Stimulated activated CD4-positive, alpha-beta T cell treated with anti-CD3 and anti-CD28 coated beads, Interleukin-2, amount 100 ng/mL, for 48 hours (primary cell): ENCODE data around the gene CACNA1E.
"Not testable (repeated sequence)": the region's sequence is repeated elsewhere in the genome, so short reads cannot be mapped to it uniquely, and the experiment has no call there.

ENCODE experiments used
- DNase-seq, 2 donors: peaks; one replicate each; pipeline ENCODE4 v3.0.0-alpha.2; 2020

Gene CACNA1E

DNA sequence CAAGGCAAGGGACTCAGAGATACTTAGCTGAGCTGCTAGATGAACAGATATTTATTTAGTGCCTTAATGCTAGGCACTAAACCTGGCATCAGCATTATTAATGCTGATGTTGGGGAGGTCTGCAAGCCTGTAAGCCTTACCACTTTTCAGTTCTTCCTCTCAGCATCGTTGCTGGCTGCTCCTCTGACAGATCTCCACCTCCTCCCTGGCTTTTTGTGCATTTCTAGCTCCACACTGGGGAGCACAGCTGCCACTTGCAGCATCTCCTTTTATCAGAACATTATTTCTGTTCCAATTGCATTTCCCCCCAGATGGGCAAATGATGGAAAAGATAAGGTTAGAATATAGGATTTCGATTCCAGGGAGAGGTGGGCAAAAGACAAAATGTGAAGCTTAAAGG, 34.8 kb downstream of the CACNA1E start:
- DNase-seq = no peak

DNA sequence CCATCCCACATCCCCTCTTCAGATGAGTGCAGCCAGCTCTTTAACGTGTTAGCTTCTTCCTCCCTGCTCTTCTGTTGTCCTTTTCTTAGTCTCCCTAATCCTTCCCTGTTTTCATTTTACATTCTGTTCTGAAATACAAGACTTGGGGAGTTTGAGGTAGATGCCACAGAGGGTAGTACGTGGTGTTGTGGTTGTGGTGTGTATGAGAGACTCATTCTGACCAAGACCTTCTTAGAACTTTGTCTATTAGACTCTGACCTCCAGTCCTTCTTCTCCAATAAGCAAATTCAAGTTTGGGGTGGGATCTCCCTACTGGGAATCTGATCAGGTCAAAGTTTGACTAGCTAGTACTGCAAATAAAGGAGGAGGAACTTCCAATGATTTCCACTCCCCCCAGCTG, 39.5 kb downstream of the CACNA1E start:
- DNase-seq = no peak

DNA sequence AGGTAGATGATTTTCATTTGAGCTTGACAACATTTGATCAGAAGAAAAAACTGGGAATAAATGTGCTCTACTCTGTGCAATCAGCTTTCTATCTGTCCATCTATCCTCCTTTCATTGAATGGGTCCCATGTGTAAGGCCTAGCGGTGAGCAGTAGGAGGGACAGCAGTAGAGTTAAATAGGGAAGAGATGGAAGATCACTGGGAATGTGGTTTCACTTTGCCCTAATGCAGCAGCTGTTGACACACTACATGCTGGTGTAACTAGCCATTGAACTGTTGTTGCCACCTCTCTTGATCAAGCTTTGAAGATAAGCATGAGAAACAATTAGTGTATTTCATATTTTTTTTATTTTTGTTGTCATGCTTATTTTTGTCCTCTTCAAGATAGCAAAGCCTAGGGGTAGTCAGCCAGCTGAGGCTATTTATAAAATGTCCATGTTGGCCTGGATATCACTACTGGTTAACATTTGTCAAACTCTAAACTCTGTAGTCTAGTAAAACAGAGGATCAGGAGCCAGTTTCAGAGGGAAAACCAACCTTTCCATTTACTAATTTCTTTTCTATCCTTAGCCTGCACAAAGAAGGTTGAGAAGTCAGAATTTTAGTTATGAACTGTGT, 41.9 kb downstream of the CACNA1E start:
- no peak for DNase-seq

DNA sequence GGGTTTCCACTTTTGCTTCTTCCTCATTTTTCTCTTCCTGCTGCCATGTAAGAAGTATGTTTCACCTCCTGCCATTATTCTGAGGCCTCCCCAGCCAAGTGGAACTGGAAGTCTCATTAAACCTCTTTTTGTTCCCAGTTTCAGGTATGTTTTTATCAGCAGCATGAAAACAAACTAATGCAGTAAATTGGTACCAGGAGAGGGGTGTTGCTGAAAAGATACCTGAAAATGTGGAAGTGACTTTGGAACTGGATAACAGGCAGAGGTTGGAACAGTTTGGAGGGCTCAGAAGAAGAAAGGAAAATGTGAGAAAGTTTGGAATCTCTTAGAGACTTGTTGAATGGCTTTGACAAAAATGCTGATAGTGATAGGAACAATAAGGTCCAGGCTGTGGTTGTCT, 44.9 kb downstream of the CACNA1E start:
- not testable (repeated sequence) for DNase-seq

DNA sequence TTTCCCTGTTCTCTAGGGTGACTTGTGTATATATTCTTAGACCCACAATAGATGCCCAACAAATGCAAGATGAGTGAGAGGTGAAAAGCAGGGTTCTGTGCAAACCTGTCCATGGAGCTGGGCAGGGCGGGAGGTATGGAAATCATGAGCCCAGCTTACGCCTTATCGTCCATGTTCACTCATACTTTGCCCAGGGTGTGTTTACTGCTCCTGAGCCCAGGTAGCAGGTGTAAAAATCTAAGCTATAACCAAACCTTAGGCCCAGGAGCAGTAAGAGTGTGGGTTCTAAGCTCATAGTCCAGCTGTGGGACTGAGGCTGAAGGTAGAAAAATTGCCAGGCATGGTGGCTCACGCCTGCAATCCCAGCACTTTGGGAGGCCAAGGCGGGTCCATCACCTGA, 48.1 kb downstream of the CACNA1E start:
- no peak for DNase-seq

DNA sequence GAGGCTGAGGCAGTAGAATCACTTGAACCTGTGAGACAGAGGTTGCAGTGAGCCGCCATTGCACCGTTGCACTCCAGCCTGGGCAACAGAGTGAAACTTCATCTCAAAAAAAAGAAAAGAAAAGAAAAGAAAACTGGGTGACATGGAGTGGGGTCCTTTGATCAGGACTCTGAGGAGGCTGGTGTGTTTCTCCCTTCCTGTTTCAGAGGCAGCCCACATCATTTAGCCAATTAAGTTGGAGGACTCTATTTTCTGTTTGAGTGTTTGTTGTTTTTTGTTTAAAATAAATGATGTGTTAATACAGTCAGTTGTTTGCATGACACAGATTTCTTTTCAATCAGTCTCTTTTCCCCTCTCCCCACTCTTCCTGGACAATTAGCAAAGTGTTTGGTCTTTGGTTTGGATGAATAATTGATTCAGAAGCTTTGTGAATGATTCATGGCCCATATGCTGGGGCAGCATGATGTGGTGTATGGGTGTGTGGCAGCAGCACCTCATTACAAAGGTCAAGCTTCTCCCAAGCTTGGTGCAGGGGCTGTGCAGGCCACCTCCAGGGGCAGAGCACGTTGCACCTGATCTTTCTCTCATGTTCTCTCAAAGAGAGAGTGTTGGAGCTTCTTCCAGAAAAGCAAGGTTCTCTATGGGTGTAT, 48.8 kb downstream of the CACNA1E start:
- no peak for DNase-seq

DNA sequence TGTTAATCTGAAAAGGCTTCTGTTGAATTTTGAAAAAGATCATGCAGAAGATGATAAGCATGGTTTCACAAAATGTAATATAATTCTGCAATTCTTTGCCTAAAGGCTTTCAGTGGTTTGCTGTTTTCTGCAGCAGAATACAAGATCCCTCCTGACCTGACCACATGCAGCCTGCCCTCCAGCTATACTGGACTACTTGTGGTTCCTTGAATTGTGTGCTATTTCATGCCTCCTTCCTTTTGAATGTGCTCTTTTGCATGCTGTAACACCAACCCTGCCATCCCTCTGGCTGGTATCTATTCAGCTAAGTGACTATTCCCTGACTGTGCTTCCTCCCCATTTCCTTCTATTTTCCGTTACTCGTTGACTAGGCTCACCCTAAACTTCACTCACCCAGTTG, 55.5 kb downstream of the CACNA1E start:
- DNase-seq = no peak

DNA sequence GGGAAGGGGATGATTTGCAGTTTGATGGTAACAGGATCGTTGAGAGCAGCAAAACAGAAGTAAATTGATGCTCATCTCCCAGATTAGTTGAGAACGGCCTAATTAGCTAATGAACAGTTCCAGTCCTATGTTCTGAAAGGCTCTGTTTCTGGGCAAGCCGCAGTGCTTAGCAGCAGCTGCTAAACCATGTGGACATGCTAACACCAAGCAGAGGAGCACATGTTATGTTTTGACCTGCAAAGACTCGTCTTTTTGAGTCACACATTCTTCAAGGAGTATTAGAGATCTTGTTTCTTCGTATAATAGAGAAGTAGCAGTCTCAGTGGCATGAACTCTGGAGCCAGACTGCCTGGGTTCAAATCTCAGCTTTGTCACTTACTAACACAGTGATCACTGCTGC, 58.1 kb downstream of the CACNA1E start:
- DNase-seq = no peak

DNA sequence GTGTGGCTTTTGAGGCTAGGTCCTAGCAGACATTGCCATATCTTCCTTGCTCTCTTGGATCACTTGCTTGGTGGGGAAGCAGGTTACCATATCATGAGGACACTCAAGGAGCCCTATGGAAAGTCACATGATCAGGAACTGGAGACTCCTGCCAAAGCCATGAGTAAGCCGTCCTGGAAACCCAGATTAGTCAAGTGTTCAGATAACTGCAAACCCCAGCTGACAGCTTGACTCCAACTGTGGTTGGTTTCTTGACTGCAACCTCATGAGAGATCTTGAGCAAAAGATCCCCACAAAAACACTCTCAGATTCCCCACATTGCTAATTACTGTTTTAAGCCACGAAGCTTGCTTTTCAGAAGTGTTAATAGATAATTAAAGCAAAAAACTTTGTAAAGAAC, 58.6 kb downstream of the CACNA1E start:
- no peak for DNase-seq

DNA sequence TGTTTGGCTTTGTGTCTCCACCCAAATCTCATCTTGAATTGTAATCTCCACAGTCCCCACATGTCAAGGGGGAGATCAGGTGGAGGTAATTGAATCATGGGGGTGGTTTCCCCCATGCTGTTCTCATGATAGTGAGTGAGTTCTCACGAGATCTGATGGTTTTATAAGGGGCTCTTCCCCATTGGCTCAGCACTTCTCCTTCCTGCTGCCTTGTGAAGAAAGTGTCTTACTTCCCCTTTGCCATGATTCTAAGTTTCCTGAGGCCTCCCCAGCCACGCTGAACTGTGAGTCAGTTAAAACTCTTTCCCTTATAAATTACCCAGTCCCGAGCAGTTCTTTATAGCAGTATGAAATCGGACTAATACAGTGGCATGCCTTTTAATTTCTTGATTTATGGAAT, 59.1 kb downstream of the CACNA1E start:
- DNase-seq = not testable (repeated sequence)

DNA sequence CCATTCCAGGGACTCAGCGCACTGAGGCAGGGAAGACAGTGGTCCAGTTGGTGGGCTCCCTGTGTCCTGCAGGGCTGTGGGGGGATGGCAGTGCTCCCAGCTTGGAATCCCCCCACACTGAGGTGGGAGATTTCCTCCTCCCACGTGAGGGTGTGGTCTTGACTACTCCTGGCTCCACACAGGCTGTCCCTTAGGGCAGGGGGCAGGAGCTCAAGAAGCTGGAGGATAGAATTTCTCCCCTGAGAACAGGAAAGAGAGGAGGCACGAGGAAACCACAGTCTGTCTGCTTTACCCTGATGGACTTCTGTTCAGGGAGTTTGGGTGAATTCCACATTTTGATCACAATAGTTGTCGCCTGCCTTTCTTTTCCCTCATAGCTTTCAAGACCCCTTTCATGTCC, 62.1 kb downstream of the CACNA1E start:
- no peak for DNase-seq

DNA sequence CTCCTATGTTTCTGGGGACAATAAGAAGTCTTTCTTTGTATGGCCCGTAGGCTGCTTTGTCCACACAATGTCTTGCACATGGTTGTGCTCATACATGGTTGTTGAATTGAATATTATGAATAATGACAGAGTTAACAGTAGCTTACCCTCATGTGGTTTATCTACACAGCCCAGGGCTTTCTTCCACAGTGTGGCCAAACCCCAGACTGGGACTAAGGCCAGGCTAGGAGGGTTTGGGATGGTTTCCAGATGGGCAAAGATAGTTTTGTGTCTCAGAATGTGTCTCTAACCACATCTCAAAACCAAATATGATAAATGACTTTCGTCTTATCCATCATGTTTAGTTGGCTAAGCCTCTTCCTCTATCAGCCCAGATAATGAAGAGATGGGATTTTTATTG, 65.2 kb downstream of the CACNA1E start:
- DNase-seq = no peak

DNA sequence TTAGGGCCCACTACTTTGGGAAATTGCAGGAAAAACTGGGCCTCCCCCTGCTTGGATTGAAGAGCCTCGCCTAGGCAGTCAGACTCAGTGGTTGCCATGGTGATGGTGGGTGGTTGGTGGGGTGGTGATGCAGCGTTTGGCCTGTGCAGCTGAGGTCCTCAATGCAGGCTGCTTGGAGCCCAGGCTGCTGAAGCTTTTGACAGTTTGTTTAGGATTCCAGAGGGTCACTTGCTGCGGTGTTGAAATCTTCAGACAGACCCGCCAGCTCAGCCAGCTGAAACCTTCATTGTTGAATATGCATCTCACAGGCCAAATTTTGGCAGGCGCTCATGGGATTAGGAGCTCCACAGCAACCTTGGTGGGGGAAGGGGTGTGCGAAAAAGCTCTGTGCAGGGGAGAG, 67.9 kb downstream of the CACNA1E start:
- DNase-seq = no peak

DNA sequence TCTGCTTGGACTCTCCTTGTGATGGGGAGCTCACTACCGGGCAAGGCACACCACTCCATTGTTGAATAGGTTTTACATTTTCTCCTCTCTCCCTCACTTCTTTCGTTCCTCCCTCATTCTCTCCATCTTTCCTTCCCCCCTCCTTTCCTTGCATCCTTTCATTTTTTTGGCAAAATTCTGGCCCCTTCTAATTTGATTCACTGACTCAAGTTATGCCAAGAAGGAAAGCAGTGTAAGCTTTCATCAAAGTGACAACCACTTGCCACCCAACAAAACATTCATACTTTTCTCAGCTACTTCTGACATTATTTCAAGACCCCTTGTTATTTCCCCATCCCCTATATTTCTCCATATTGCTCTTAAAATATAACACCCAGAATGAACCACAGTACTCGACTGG, 68.4 kb downstream of the CACNA1E start:
- no peak for DNase-seq

DNA sequence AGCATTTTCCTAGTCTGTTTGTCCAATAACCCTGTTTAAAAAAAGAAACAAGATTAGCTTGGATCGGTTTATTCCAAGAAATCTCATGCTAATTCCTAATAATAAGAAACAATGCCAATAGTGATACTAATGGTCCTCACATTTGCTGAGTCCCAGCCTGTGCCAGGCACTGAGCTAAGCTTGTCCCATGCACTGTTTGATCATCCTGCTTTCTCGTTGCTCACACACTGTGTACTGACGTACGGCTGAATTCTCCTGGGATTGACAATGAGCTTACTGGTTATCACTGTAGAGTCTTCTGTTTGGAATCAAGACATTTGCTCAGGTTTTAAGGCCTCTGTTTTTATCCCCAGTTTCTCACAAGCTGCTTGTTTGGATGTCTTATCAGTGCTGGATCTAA, 71.1 kb downstream of the CACNA1E start:
- no peak for DNase-seq

DNA sequence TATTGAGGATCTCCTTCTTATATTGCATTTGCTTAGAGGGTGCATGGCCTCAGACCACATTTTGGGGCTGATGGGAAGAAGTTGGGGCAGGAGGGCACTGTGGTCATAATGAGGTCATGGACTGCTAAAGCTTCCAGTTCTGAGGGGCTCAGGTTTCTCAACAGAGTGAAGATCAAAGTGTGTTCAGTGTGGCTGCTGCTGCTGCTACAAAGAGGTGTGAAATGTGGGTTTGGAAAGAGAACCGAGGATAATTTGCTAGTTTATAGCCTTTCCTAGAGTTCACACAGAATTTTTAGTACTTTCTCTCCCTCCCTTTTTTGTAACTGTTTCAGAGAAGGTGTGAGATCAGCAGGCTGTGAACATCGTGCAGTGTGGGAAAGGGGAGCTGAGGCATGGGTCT, 73.3 kb downstream of the CACNA1E start:
- no peak for DNase-seq

DNA sequence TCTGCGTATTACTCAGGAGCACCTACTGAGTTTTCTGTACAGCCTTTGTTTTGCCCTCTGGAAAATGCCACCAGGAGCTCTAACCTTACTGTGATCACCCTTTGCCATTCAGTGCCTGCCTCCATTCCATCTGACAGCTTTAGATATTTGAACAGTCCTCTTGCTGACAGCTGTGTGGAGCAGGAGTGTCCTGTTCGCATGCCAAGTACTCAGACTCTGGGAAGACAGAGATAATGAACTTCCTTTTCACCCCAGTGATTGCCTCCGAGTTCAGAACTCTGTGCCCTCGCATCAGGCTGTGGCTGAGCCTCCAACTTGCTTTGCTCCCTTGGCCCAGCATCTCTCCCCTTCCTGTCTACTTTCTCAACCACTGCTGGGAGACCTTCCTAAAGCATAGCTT, 74.0 kb downstream of the CACNA1E start:
- DNase-seq = no peak

DNA sequence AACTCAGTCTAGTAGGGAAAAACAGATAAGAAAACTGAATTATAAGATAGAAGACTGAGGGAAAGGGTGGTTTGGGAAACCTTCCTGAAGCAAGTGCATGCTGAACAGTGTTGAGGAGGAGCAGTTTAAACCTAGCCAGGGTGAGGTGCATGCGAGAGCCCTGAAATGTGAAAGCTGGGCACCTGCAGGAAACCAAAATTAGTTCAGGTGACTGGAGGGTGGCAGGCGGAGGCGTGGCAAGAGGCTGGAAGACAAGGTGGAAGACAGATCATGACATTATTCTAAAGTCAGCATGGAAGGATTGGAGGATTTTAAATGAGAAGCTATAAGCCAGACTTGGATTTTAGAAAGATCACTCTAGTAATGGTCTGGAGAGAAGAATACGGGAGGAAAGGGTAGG, 75.1 kb downstream of the CACNA1E start:
- no peak for DNase-seq

DNA sequence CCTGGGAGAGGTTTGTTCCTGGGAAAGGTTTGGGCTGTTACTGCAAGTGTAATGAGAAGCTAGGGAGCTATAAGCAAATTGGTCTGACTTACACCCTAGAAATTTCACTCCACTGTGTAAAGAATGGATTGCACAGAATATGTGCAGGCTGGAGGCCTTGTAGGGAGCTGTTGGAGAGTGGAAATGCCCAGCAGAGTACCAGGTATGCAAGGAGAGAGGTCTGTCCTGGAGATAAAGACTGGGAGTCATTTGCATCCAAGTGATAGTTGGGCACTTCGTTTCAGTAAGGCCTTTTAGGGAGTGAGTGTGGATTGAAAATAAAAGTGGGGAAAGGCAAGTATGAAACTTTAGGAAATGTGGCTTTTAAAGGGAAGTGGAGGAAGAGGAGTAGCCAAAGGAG, 75.8 kb downstream of the CACNA1E start:
- no peak for DNase-seq

DNA sequence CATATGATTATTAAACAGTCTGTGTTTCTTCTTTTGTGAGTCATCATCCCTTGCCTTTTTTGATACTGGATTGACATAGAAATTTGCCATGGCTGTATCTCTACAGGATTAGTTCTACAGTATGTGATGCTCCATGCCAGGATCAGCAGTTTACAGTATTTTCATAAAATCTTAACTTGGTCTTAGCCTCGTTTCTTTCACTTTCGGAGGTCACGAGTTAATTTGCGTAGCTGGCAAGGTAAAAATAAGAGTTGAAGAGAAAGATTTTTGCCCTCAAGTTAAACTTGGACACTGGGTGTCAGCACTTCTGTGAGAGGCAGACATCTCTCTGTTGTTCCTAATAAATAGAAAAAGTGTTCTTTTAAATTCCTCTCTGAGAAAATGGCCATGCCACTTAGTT, 79.1 kb downstream of the CACNA1E start:
- DNase-seq = no peak

DNA sequence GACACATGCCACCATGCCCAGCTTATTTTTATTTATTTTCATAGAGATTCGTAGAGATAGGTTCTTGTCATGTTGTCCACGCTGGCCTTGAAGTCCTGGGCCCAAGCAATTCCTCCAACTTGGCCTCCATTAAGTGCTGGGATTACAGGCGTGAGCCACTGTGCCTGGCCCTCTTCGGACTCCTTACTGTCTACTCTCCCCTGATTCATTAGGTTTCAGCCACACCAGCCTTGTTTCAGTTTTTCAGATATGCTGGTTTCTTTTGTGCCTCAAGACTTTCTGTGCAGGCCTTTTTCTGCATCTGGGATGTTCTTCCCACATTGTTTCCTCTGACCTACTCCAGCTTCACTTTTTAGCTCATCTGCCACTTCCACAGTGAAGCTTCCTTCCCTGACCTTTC, 85.4 kb downstream of the CACNA1E start:
- no peak for DNase-seq

DNA sequence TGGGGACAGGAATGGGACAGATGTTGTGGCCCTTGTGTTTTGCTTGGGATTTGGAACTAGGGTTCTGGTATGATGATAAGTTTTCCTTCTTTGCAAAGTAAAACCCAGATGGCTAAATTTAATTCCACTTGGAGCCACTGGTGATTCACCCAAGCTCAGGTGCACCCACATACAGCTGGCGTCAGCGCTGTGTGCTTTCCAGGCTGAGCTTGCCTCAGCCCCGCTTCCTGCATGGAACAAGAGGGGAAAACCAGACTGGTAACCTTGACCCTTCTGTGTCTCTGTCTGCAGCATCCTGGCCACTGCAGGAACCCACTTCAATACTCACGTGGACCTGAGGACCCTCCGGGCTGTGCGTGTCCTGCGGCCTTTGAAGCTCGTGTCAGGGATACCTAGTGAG, 94.2 kb downstream of the CACNA1E start:
- no peak for DNase-seq

DNA sequence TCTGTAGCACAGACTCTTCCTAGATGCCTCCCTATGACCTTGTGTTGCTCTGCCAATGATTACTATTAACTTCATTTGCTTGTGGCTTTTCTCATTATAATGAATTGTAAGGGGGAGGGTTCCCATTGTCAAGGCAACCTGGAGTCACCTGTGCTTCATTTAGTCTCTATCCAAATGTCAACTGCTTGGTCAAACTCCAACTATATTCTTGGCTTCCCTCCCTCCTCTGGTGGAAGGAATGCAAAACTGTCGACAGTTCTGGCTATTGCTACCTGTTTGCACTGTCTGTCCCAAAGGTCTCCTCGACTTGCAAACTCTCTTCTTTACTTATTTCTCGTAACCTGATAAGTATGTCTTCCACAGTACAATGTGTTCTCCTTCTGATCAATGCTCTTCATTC, 100.3 kb downstream of the CACNA1E start:
- no peak for DNase-seq

DNA sequence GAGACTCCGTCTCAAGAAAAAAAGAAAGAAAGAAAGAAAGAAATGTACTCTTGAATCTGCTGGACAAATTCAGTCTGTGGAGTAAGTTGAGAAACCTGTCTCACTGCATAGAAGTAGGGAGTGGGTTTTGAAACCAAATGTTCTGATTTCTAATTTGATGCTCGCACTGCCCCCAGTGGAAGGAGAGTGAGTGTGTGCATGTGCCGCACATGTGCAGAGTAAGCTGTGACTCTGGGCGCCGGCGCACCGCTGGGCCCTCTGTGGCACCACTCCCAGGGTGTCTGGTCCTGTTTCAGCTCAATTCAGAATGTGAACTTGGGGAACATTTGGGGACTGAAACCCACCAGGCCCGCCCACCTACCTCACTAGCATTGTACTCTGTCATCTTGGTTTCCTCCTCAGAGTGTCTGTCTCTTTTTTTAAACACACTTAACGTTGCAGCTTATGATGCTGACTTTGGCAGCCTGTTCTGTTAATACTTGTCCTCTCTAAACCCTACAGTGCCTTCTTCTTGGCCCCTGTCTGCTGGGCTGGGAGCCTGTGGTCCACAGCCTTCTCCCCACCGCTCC, 104.6 kb downstream of the CACNA1E start:
- no peak for DNase-seq

DNA sequence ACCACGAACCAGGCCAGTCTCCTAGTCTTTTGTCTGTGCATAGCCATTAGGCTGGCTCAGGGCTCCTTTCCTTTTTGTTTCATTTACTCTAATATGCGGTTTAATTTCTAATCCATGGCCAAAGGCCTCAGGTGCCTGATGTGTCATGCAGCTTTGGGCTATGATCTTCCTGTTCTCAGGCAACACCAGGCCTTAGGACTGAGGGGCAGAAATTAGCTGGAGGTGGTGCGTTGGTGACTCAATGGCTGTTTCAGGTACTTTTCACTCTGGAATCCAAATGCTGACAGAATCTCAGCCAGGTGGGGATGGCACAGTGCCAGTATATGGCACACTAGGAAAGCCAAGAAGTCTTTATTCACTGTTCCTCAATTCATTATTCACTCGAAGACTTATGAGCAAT, 105.3 kb downstream of the CACNA1E start:
- DNase-seq = no peak
